Measurements from ENCODE around the gene CACNB1.

GRCh38 chr17:39166437-39167335, 30.8 kb downstream of the CACNB1 start:
- TF ChIP-seq CTCF (IDR thresholded peaks at IDR 0.05): no peak
- no peak for TF ChIP-seq POLR2AphosphoS5 (IDR thresholded peaks at IDR 0.05)
- no peak for TF ChIP-seq POLR2A (IDR thresholded peaks at IDR 0.05)
- no peak for TF ChIP-seq EP300 (IDR thresholded peaks at IDR 0.05)
